Aortic smooth muscle cell (primary cell): ENCODE measurements around the gene EXTL2. TPM values are rescaled to one million over a fixed set of nuclear protein-coding genes. Genes with fewer than 3 reads are reported as not detected.

Source experiments
- total RNA-seq: library from RNA; depleted of rRNA; stranded (reverse); fragments of >200 nt; gene quantifications from 2 replicates; pipeline ENCODE4 v1.2.3, GENCODE V29; 2014

The EXTL2 gene, protein sequence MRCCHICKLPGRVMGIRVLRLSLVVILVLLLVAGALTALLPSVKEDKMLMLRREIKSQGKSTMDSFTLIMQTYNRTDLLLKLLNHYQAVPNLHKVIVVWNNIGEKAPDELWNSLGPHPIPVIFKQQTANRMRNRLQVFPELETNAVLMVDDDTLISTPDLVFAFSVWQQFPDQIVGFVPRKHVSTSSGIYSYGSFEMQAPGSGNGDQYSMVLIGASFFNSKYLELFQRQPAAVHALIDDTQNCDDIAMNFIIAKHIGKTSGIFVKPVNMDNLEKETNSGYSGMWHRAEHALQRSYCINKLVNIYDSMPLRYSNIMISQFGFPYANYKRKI
- total RNA-seq, result 26.6 and 28.4 TPM in 2 replicates

DNA sequence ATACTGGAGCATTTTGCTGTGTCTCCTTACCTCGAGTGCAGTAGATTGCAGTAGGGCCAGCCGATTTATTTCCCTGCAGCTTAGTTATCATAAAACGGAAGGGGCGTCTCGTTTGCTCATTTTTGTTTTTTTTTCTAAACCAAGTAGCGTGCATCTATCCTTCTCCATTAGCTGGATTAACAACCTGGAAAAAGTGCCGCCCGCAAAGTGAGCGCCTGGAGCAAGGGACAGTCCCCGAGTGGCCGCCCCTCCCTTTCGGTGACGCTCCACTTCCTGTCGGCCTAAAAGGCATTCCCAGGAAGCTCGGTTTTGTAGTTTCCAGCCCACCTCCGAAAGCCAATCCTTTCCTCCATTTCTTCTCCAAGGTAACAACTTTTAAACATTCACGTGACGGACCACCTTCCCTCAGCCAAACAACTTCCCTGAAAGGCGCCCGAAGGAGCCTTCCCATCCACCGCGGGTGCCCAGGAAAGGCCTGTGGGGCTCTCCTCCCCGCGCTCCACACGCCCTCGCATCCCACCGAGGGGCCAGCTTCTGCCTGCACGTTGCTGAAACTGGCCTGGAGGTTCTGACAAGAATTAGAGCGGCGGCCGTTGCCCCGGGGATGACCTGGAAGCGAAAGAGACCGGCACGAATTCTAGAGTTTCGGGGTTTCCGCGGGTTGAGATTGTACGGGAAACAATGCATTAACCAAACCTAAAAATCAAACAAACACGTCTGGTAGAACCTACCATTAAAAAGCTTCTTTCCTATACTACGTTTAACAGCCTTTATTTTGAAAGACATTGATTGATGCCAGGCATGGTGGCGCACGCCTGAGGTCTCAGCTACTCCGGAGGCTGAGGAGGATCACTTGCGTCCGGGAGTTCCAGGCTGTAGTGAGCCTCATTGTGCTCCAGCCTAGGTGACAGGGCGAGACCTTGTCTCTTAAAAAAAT lies at the start of gene EXTL2:
TSS of gene EXTL2 (minus strand) at position 240 of the 937 bp plus-strand sequence. CDS start 6,085 bp downstream, outside the sequence.

DNA sequence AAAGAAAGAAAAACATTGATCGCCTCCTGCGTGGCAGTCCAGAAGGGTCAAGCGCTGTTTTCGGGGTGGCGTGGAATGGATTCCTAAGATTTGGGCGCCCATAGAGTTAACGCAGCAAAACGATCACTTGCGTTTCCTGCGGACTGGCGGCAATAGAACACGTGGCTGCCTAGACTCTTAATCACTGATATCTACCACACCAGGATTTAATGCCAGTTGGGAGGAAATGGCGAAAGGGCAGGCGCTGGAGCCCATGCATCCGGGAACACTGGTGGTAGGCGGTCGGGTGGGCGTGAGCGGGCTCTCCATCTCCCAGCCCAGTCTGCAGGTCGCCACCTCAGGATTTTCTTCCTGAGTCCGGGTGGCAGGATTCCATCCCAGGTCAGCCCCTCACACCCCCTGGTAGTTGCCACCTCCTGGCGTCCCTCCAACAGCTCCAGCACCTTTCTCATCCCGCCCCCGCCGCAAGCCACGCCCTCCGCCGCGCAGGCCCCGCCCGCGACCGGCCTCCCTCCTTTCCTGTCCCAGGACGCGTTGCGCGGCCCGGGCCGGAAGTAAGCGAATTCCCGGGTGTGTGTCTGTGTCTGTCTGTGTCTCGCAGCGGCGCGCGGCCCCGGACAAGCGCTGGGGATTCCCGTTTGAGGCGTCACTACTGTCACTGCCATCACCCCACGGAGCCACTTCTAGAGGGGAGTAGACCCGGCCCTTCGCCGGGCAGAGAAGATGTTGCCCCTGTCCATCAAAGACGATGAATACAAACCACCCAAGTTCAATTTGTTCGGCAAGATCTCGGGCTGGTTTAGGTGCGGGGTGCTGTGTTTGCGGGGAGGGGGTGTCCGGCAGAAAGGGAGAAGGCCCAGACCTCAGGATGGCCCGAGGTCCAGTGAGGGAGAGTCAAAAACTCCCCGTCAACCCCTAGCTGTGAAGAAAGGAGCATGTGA lies 1.2 kb upstream of the EXTL2 start, which contains the start of gene SLC30A7:
TSS of gene SLC30A7 (plus strand) at position 551 of the 941 bp plus-strand sequence. CDS start at position 724, 173 bp downstream.

Other genes starting within 250 kb of the EXTL2 start
- gene VCAM1, start 175.1 kb downstream of the EXTL2 start, total RNA-seq, result 0.66 and 12.7 TPM in 2 replicates
- gene SLC30A7, start 1.2 kb upstream of the EXTL2 start, total RNA-seq, result 28.4 and 33.4 TPM in 2 replicates
- gene DPH5, start 130.9 kb upstream of the EXTL2 start, total RNA-seq, result 18.4 and 22.7 TPM in 2 replicates